LNCaP clone FGC (cell line): ENCODE measurements around the gene C16orf89.
"Not testable (repeated sequence)": the region's sequence is repeated elsewhere in the genome, so short reads cannot be mapped to it uniquely, and the experiment has no call there.

Experiments used
- DNase-seq: peaks from one replicate; pipeline ENCODE4 v3.0.0-alpha.2; 2011; ENCODE audit warnings: low read depth
- H3K4me3 ChIP-seq: 2 replicates; pipeline ENCODE4 v1.5.1; 2011; ENCODE audit warnings: mild to moderate bottlenecking, low read depth, low read length, control low read depth
- TF ChIP-seq, protein P1 (sequence below): IDR thresholded peaks from 2 replicates; pipeline ENCODE4 v1.5.1; 2012; ENCODE audit warnings: mild to moderate bottlenecking; ENCODE audit not compliant: control insufficient read depth, insufficient read depth; ENCODE audit errors: extremely low read depth

The C16orf89 gene, protein sequence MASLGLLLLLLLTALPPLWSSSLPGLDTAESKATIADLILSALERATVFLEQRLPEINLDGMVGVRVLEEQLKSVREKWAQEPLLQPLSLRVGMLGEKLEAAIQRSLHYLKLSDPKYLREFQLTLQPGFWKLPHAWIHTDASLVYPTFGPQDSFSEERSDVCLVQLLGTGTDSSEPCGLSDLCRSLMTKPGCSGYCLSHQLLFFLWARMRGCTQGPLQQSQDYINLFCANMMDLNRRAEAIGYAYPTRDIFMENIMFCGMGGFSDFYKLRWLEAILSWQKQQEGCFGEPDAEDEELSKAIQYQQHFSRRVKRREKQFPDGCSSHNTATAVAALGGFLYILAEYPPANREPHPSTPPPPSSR

GRCh38 chr16:5065813-5066212 is at the start of gene C16orf89:
Gene C16orf89 (minus strand): TSS chr16:5065956. CDS start chr16:5065908, 48 bp downstream.
- DNase-seq, result no peak
- TF ChIP-seq, protein P1, sequence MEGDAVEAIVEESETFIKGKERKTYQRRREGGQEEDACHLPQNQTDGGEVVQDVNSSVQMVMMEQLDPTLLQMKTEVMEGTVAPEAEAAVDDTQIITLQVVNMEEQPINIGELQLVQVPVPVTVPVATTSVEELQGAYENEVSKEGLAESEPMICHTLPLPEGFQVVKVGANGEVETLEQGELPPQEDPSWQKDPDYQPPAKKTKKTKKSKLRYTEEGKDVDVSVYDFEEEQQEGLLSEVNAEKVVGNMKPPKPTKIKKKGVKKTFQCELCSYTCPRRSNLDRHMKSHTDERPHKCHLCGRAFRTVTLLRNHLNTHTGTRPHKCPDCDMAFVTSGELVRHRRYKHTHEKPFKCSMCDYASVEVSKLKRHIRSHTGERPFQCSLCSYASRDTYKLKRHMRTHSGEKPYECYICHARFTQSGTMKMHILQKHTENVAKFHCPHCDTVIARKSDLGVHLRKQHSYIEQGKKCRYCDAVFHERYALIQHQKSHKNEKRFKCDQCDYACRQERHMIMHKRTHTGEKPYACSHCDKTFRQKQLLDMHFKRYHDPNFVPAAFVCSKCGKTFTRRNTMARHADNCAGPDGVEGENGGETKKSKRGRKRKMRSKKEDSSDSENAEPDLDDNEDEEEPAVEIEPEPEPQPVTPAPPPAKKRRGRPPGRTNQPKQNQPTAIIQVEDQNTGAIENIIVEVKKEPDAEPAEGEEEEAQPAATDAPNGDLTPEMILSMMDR, result no peak
- peak within 1 kb of the TSS; percentile 5; the same call in 1 of the 2 replicates for H3K4me3 ChIP-seq

GRCh38 chr16:5110933-5111332 is 45.2 kb upstream of the C16orf89 start:
- not testable (repeated sequence) for DNase-seq, H3K4me3 ChIP-seq

DNA sequence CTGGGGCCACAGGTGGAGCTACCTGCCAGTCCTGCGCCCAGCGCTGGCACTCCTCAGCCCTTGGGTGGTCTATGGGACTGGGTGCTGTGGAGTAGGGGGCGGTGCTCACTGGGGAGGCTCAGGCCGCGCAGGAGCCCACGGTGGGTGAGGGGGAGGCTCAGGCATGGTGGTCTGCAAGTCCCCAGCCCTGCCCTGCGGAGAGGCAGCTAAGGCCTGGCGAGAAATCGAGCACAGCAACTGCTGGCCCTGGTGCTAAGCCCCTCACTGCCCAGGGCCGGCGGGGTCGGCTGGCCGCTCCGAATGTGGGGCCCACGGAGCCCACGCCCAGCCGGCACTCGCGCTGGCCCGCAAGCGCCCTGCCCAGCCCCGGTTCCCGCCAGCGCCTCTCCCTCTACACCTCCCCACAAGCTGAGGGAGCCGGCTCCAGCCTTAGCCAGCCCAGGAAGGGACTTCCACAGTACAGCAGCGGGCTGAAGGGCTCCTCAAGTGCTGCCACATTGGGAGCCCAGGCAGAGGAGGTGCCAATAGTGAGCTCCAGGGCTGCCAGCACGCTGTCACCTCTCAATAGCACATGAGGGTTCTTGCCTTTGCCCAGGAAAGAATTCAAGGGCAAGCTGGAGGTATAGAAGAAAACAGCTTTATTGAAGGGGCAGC is 42.9 kb upstream of the C16orf89 start:
- TF ChIP-seq, protein P1, result no peak
- no peak overlapping the region for H3K4me3 ChIP-seq
- no peak for DNase-seq

GRCh38 chr16:5105039-5105438 is 39.3 kb upstream of the C16orf89 start:
- peak; percentile 80 for DNase-seq
- H3K4me3 ChIP-seq, result not testable (repeated sequence)

GRCh38 chr16:5103296-5104032 is 37.7 kb upstream of the C16orf89 start:
- H3K4me3 ChIP-seq, DNase-seq: not testable (repeated sequence)

GRCh38 chr16:5099174-5099573 is 33.4 kb upstream of the C16orf89 start:
- peak overlapping the region; percentile 54 for H3K4me3 ChIP-seq
- DNase-seq, result peak; percentile 23

GRCh38 chr16:5098221-5099159 is 32.7 kb upstream of the C16orf89 start:
- peak overlapping the region; percentile 54 for H3K4me3 ChIP-seq
- DNase-seq, result peak; percentile 46

- TF ChIP-seq, protein P1, result peak; percentile 28; the same call in 1 of the 2 replicates
- peak within 1 kb of the TSS; percentile 68 for H3K4me3 ChIP-seq
- DNase-seq, result peak; percentile 99
Measured at GRCh38 chr16:5097470-5098220, 31.9 kb upstream of the C16orf89 start, which contains the start of gene EEF2KMT. Gene EEF2KMT (minus strand): TSS chr16:5097795. CDS start chr16:5097739, 56 bp downstream.

DNA sequence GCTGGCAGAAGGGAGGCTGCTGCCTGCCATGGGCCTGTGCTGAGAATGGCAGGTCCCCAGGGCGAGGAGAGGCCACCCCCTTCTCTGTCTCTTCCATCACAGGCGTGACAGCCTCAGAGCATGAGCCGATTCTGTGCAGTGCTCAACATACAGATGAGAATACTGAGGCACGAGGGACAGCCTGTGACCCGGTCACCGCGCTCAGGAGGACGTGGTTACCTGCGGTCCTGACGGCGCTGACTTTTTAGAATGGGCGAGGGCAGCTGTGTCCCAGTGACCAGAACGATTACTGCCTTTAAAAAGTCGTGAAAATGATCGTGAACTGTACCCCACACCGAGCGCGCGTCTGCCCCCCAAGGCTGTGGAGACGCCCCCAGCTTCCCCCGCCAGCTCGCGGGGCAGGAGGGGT is 31.3 kb upstream of the C16orf89 start:
- DNase-seq, result not testable (repeated sequence)

GRCh38 chr16:5096437-5097060 is 30.8 kb upstream of the C16orf89 start:
- DNase-seq, result not testable (repeated sequence)

More for the DNA sequence above, 31.3 kb upstream of the C16orf89 start:
- peak overlapping the region; percentile 68 for H3K4me3 ChIP-seq

GRCh38 chr16:5095145-5095830 is 29.5 kb upstream of the C16orf89 start:
- not testable (repeated sequence) for DNase-seq, H3K4me3 ChIP-seq

More at GRCh38 chr16:5096437-5097060, 30.8 kb upstream of the C16orf89 start:
- H3K4me3 ChIP-seq, result peak overlapping the region; percentile 68

GRCh38 chr16:5093746-5094145 is 28.0 kb upstream of the C16orf89 start:
- not testable (repeated sequence) for DNase-seq

More at GRCh38 chr16:5093746-5094145, 28.0 kb upstream of the C16orf89 start:
- H3K4me3 ChIP-seq, result not testable (repeated sequence)
